Keratinocyte (primary cell): Measurements from ENCODE around the gene XRCC2. TPM values are rescaled to one million over a fixed set of nuclear protein-coding genes. Genes with fewer than 3 reads are reported as not detected.

ENCODE experiments used
- DNase-seq: peaks from one replicate; pipeline ENCODE4 v3.0.0-alpha.2; 2011; ENCODE audit warnings: low read depth, missing footprints, low spot score
- FAIRE-seq: peaks from 2 replicates; lab custom pipeline; 2011; peaks lifted over from hg19 to GRCh38; lab: Jason Lieb, UNC
- H2AFZ ChIP-seq: 2 replicates; pipeline ENCODE4 v1.6.0; 2012; ENCODE audit warnings: low read length, control low read depth, inconsistent platforms; ENCODE audit not compliant: control insufficient read depth
- H3K27ac ChIP-seq: 2 replicates; pipeline ENCODE4 v1.5.1; 2011; ENCODE audit warnings: low read length; ENCODE audit not compliant: control insufficient read depth, insufficient read depth
- H3K27me3 ChIP-seq: 3 replicates; pipeline ENCODE4 v1.6.0; 2011; ENCODE audit warnings: low read length; ENCODE audit not compliant: control insufficient read depth, insufficient read depth; ENCODE audit errors: extremely low read depth
- H3K36me3 ChIP-seq, 2 experiments: 2 replicates in 1 of 2; 3 replicates in 1 of 2; pipeline ENCODE4 v1.5.1; 2011; ENCODE audit warnings: low read length in 2 of 2, mild to moderate bottlenecking in 1 of 2; ENCODE audit not compliant: control insufficient read depth in 2 of 2, insufficient read depth in 2 of 2; ENCODE audit errors: extremely low read depth in 1 of 2
- H3K4me1 ChIP-seq: 3 replicates; pipeline ENCODE4 v1.5.1; 2011; ENCODE audit warnings: low read length; ENCODE audit not compliant: control insufficient read depth, insufficient read depth; ENCODE audit errors: extremely low read depth
- H3K4me2 ChIP-seq: 3 replicates; pipeline ENCODE4 v1.6.0; 2011; ENCODE audit warnings: low read depth, low read length; ENCODE audit not compliant: control insufficient read depth, insufficient read depth; ENCODE audit errors: extremely low read depth
- H3K4me3 ChIP-seq, 3 experiments: fragments of 200-600 bp in 1 of 3; sonication (generic) in 1 of 3; 2 replicates in 2 of 3; 3 replicates in 1 of 3; pipeline ENCODE4 v1.5.1; 2011 to 2016; ENCODE audit warnings: low read length in 3 of 3, mild to moderate bottlenecking in 3 of 3, control low read depth in 2 of 3, inconsistent platforms in 1 of 3, low read depth in 1 of 3, mixed read lengths in 1 of 3, mixed run types in 1 of 3, moderate library complexity in 1 of 3; ENCODE audit not compliant: control insufficient read depth in 2 of 3, insufficient read depth in 2 of 3; ENCODE audit errors: extremely low read depth in 1 of 3
- H3K79me2 ChIP-seq: 2 replicates; pipeline ENCODE4 v1.6.0; 2012; ENCODE audit warnings: low read length; ENCODE audit not compliant: control insufficient read depth, insufficient read depth
- H3K9ac ChIP-seq: 3 replicates; pipeline ENCODE4 v1.6.0; 2011; ENCODE audit warnings: low read length; ENCODE audit not compliant: control insufficient read depth, insufficient read depth; ENCODE audit errors: extremely low read depth
- H3K9me1 ChIP-seq: 3 replicates; pipeline ENCODE4 v1.6.0; 2011; ENCODE audit warnings: low read length; ENCODE audit not compliant: control insufficient read depth, insufficient read depth; ENCODE audit errors: extremely low read depth
- H3K9me3 ChIP-seq: 2 replicates; pipeline ENCODE4 v1.5.1; 2012; ENCODE audit warnings: low read depth, low read length; ENCODE audit not compliant: control insufficient read depth
- H4K20me1 ChIP-seq: 3 replicates; pipeline ENCODE4 v1.6.0; 2011; ENCODE audit warnings: low read length; ENCODE audit not compliant: control insufficient read depth, insufficient read depth; ENCODE audit errors: extremely low read depth
- CTCF ChIP-seq, 3 experiments: IDR thresholded peaks in 1 of 3; conservative IDR thresholded peaks in 1 of 3; optimal IDR thresholded peaks in 1 of 3; 2 replicates in 2 of 3; 3 replicates in 1 of 3; pipeline versions ENCODE3 to v1.5.1; 2011; ENCODE audit warnings: low read length in 3 of 3, mild to moderate bottlenecking in 3 of 3, moderate library complexity in 2 of 3, control low read depth in 1 of 3, inconsistent platforms in 1 of 3; ENCODE audit not compliant: insufficient read depth in 2 of 3; ENCODE audit errors: extremely low read depth in 1 of 3
- EZH2 ChIP-seq: IDR thresholded peaks from one replicate; pipeline ENCODE4 v1.6.1; 2012; ENCODE audit warnings: inconsistent platforms, mild to moderate bottlenecking, low read length, moderate library complexity
- dilution Hi-C: fragments of 300-500 bp; cut with MboI; formaldehyde crosslinking; loops from one replicate; pipeline ENCODE4 v1.7.0; 2020; ENCODE audit warnings: low sequenced_read_pairs; ENCODE audit not compliant: extremely low pct_ligation_motif_present
- polyA plus RNA-seq, 5 experiments: library from polyadenylated mRNA; depleted of rRNA in 3 of 5; stranded (reverse) in 3 of 5; stranded (forward) in 1 of 5; unstranded in 1 of 5; fragments of >200 nt; gene quantifications; 1 replicate in 1 of 5; 2 replicates in 3 of 5; 3 replicates in 1 of 5; pipeline versions ENCODE4 v1.2.1 to v1.2.3, GENCODE V29; 2011 to 2012; ENCODE audit warnings: missing spikeins in 2 of 5, low read depth in 1 of 5, low replicate concordance in 1 of 5

XRCC2 gene
- polyA plus RNA-seq, 1 donor (not counting 4 experiments of a cell fraction or from before 2014, with no cell fraction given): 3.8 TPM

DNA sequence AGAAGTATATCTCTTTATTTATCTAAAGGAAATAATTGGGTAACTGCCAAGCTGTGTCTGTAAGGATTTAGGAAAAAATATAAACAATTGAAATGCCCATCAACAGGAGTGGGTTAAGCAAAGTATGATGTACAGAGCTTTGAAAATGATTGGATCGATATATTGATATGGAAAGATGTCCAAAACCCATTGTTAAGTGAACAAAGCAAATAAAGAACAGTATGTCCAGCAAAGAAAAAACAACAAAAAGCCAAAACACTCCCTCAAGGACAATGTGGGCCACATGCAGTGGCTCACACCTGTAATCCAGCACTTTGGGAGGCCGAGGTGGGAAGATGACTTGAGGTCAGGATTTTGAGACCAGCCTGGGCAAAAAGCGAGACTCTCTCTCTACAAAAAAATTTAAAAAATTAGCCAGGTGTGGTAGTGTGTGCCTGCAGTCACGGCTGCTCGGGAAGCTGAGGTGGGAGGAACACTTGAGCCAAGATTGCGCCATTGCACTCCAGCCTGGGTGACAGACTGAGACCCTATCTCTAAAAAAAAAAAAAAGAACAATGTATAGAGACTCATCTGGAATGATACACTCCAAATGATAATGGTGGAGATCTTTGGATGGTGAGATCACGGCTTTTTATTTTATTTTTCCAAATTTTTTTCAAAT, 37.9 kb downstream of the XRCC2 start:
- TF ChIP-seq EZH2 (no peak), CTCF (optimal IDR thresholded peaks at IDR 0.05 in 1 of 3, IDR thresholded peaks at IDR 0.05 in 1 of 3, conservative IDR thresholded peaks at IDR 0.05 in 1 of 3; ENCODE audit: extremely low read depth in 1 of 3, insufficient read depth in 2 of 3, low read length in 3 of 3) (no peak)
- Histone ChIP-seq H3K9me3 (no peaks in the 10 kb centered on the region), H3K4me2 (no peak overlapping the region), H3K4me3 (no peak overlapping the region), H3K4me1 (no peaks in the 10 kb centered on the region), H4K20me1 (no peaks in the 10 kb centered on the region), H2AFZ (no peak overlapping the region), H3K9ac (no peak overlapping the region), H3K27ac (no peak overlapping the region), H3K27me3 (no peaks in the 10 kb centered on the region), H3K36me3 (no peaks in the 10 kb centered on the region), H3K79me2 (no peaks in the 10 kb centered on the region), H3K9me1 (no peaks in the 10 kb centered on the region)
- DNase-seq (no peak), FAIRE-seq (no peak)
- dilution Hi-C loops: no loop called here

DNA sequence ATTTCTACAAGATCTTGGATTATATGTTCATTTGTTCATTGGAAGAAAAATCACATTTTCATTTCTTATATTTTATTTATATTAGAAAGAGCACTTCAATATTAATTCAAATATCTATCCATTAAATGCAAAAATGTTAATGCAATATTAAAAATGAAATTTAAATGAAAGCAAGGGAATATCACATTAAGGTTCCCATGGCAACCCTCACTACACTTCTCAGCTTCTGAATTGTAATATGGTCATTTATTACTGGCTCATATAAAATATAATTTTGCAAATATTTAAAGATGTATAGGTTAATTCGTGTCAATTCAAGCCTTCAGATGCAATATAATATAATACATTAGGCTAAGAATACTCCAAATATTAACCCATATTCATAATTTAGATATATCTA, 38.8 kb downstream of the XRCC2 start:
- Histone ChIP-seq H3K36me3 (no peaks in the 10 kb centered on the region), H3K4me1 (no peaks in the 10 kb centered on the region), H3K27ac (no peak overlapping the region), H2AFZ (no peak overlapping the region), H3K4me2 (no peak overlapping the region), H3K27me3 (no peaks in the 10 kb centered on the region), H3K9me3 (no peaks in the 10 kb centered on the region), H3K9ac (no peak overlapping the region), H3K79me2 (no peaks in the 10 kb centered on the region), H3K4me3 (no peak overlapping the region), H4K20me1 (no peaks in the 10 kb centered on the region), H3K9me1 (no peaks in the 10 kb centered on the region)
- dilution Hi-C loops: no loop called here
- FAIRE-seq (no peak), DNase-seq (no peak)
- TF ChIP-seq CTCF (optimal IDR thresholded peaks at IDR 0.05 in 1 of 3, IDR thresholded peaks at IDR 0.05 in 1 of 3, conservative IDR thresholded peaks at IDR 0.05 in 1 of 3; ENCODE audit: extremely low read depth in 1 of 3, insufficient read depth in 2 of 3, low read length in 3 of 3) (no peak), EZH2 (no peak)
